ENCODE results near the gene NMB. TPM values are rescaled to one million over a fixed set of nuclear protein-coding genes. Genes with fewer than 3 reads are reported as not detected.
"Not testable (repeated sequence)": the region's sequence is repeated elsewhere in the genome, so short reads cannot be mapped to it uniquely, and the experiment has no call there.

The NMB gene, protein sequence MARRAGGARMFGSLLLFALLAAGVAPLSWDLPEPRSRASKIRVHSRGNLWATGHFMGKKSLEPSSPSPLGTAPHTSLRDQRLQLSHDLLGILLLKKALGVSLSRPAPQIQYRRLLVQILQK
- total RNA-seq = 1 to 10 TPM; 5.7 to 8.7 TPM
- long read RNA-seq, donor 1, partial matches to known transcripts = 0 of 2 reads
- long read RNA-seq, donor 1, other reads (novel, unspliced or antisense) = 0 of 2 reads
- long read RNA-seq, donor 2, partial matches to known transcripts = 0 of 2 reads
- long read RNA-seq, donor 2, other reads (novel, unspliced or antisense) = 0 of 2 reads

DNA sequence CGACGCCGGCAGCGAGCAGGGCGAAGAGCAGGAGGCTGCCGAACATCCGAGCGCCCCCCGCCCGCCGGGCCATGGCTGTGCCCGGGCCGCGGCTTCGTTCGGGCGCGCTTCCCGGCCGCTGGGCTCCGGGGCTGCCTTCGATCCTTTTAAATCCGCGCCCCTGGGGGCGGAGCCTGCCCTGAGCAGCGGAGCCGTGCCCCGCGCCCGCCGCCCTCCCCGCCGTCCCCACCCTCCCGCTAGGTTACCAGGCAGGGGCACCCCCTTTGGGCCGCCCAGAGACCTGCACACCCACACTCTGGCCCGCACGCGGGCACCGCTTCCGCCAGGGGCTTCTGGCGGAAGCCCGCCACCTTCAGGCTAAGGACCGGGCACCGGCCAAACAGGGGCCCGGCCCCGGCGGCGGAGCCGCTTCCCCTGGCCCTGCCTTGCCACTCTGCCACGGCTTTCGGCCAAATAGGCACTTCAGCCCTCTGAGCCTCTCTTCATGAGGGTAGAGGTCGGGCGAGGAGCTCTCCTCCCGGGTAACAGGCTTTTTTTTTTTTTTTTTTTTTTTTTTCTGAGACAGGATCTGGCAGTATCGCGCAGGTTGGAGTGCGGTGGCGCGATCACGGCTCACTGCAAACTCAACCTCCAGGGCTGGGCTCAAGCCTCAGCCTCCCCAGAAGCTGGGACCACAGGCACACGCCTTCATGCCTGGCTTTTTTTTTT lies at the start of gene NMB:
Gene NMB (minus strand): TSS at position 120 of the 708 bp plus-strand sequence. CDS start 47 bp downstream, at position 73.
- DNase-seq (ENCODE audit: low spot score) = peak; percentile 90
- intact Hi-C loops (cut with DNase I) = loop anchor here (10.0 kb wide), 2 partner anchors 257 to 267 kb away; no protein-coding TSS in a partner anchor

DNA sequence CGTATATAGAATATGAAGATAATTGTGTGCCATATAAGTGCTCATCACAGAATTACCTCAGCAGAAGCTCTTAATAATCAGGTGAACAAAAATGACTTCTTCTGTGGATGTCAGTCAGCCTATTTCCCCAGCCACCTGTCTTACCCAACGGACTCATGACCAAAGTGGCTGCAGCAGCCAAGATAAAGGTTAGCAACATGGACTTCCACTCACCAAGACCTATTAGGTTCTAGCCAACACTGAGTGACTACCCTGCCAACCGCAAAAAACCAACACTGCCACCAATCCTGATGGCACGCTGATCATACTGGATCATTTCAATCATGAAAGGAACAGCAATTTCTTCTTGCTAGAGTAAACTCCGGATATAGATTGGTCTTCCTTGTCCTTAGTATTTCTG lies 45.8 kb upstream of the NMB start:
- no peak for DNase-seq (ENCODE audit: low spot score)
- intact Hi-C loops (cut with DNase I) = no loop called here

GRCh38 chr15:84702961-84703482 lies 45.0 kb upstream of the NMB start:
- no peak for DNase-seq (ENCODE audit: low spot score)

DNA sequence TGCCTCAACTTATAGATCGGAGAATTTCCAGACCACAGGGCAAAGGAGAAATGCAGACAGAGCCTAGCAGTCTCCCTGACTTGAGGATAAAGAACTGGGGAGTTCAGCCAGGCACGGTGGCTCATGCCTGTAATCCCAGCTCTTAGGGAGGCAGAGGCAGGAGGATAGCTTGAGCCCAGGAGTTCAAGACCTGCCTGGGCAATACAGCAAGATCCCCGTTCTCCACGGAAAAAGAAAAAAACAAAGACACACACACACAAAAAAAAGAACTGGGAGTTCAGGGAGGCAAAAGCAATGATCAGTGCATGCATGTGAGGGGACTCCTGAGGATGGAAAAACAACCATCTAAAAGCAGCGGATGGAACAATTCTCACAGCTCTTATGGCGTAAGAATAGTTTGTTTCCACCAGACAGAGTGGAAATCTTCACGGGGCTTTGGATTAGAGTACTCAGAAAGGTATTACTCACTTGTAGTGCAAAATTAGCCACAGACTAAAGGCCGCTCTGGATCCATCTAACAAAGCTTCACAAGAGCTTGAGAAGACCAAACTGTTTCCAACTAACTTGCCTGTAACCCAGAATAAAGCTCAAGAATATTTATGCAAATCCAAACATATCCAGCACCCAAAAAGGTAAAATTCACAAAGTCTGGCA lies 41.7 kb upstream of the NMB start:
- intact Hi-C loops (cut with DNase I) = no loop called here
- no peak for DNase-seq (ENCODE audit: low spot score)

More at GRCh38 chr15:84702961-84703482, 45.0 kb upstream of the NMB start:
- intact Hi-C loops (cut with DNase I) = no loop called here

GRCh38 chr15:84697236-84697990 lies 39.4 kb upstream of the NMB start:
- intact Hi-C loops (cut with DNase I) = no loop called here

GRCh38 chr15:84696757-84697156 lies 38.8 kb upstream of the NMB start:
- intact Hi-C loops (cut with DNase I) = no loop called here
- DNase-seq (ENCODE audit: low spot score) = no peak

More at GRCh38 chr15:84697236-84697990, 39.4 kb upstream of the NMB start:
- DNase-seq (ENCODE audit: low spot score) = no peak

DNA sequence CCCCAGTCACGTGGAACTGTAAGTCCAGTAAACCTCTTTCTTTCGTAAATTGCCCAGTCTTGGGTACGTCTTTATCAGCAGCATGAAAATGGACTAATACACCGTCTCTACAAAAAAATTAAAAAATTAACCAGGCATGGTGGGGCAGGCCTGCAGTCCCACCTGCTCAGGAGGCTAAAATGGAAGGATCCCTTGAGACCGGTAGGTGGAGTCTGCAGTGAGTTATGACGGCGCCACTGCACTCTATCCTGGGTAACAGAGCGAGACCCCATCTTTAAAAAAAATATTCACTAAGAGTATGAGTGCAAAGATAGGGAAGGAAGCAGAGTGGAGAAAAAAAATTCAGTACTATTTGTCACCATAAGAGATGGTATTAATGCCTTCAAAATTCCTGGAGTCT lies 32.3 kb upstream of the NMB start:
- intact Hi-C loops (cut with DNase I) = no loop called here
- DNase-seq (ENCODE audit: low spot score) = no peak

DNA sequence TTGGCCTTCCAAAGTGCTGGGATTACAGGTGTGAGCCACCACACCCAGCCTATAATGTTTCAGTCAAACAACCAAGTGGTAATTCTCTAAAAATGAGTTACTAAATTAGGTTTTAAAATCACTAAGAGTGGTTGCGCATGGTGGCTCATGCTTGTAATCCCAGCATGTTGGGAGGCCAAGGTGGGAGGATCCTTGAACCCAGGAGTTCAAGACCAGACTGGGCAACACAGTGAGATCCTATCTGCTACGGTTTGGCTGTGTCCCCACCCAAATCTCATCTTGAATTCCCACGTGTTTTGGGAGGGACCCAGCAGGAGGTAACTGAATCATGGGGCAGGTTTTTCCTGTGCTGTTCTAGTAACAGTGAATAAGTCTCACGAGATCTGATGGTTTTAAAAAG lies 31.9 kb upstream of the NMB start:
- intact Hi-C loops (cut with DNase I) = no loop called here
- DNase-seq (ENCODE audit: low spot score) = no peak

GRCh38 chr15:84686446-84686845 lies 28.4 kb upstream of the NMB start:
- intact Hi-C loops (cut with DNase I); DNase-seq (ENCODE audit: low spot score): not testable (repeated sequence)

DNA sequence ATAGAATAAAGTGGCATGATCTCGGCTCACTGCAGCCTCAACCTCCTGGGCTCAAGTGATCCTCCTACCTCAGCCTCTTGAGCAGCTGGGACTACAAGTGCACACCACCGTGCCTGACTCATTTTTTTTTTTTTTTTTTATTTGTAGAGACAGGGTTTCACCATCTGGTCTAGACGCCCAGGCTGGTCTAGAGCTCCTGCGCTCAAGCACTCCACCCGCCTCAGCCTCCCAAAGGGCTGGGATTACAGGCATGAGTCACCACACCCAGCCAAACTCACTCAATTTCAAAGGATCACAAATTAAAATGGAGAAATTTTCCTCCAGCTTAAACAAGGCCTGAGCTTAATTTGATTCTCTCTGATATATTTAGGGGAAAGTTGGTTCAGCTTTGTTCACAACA lies 27.3 kb upstream of the NMB start:
- intact Hi-C loops (cut with DNase I) = no loop called here
- DNase-seq (ENCODE audit: low spot score) = peak; percentile 89

DNA sequence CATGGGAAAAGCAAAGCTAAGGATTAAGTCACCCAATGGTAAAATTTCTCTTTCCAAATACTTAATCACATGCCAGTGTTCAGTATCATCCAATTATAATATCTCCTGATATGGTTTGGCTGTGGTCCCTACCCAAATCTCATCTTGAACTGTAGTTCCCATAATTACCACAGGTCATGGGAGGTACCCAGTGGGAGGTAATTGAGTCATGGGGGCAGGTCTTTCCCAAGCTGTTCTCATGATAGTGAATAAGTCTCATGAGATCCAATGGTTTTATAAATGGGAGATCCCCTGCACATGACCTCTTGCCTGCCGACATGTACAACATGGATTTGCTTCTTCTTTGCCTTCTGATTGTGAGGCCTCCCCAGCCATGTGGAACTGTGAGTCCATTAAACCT lies 26.1 kb upstream of the NMB start:
- intact Hi-C loops (cut with DNase I) = no loop called here
- DNase-seq (ENCODE audit: low spot score) = no peak

GRCh38 chr15:84681831-84682230 lies 23.8 kb upstream of the NMB start:
- intact Hi-C loops (cut with DNase I) = no loop called here
- no peak for DNase-seq (ENCODE audit: low spot score)

DNA sequence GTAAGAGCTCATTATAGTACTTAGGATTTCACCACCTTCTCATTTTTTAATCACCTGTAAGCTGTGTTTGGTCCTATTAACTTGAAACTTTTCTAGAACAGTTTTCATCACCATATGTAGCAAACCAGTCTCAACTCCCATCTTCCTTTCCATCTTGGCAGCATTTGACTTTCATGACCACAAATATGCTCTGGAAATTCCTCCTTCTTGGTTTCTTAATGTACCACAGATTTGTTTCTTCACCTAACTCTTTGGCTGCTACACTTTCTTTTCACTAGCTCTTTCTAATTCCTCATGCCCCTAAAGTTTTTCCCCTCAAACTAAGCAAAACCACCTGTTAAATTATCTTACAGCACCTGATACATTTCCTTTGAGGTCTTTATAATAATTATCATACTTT lies 13.2 kb upstream of the NMB start:
- intact Hi-C loops (cut with DNase I) = no loop called here
- DNase-seq (ENCODE audit: low spot score) = no peak

DNA sequence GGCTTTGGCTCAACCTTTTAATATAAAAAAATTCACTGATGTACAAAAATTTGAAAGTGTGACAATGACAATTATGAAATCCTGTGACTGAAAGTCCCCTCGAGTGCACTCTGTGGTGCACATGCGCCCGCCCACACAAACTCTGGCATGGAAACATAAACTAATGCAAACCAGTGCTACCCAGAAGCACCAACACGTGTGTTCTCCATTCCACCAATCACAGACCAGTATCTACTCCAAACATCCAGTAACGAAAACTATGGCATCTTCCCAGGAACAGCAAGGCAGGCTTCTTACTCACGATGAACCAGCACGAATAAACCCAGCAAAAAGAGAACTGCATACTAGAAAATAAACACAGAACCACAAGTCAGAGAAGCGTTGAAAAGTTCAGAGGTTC lies 11.7 kb upstream of the NMB start:
- intact Hi-C loops (cut with DNase I) = no loop called here
- no peak for DNase-seq (ENCODE audit: low spot score)

DNA sequence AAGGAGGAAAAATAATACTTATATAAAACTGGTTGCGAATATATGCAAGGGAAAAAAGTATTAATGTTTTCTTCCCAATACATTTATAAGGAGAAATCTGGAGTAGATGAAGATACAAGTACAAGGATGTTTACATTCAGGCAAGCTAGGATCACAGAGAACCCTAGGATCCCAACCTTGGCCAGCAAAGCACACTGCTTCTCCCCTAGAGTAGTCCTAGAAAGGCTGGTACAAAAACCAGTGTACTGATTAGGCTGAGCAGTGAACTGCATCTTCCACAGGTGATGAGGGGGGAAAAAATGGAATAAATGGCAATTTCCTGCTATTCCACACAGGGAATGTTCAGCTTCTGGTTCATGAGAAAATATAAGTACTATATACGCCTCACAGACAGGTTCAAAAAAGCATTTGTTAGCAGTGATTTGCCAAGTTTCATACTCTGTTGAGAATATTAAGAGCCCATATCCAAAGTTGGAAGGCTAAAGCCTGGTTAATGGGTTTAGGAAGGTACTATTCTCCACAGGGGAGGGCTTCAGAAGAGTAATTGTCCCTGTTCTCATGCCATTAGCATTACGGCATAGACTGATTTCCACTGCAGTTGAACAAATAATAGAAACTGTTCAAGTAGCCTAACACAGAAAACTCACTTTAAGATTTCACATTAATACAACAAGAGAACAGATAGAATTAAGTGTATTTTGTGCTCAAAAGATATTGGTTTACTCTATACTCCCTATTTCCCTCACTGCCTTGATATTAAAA lies 10.4 kb upstream of the NMB start:
- no peak for DNase-seq (ENCODE audit: low spot score)
- intact Hi-C loops (cut with DNase I) = no loop called here

DNA sequence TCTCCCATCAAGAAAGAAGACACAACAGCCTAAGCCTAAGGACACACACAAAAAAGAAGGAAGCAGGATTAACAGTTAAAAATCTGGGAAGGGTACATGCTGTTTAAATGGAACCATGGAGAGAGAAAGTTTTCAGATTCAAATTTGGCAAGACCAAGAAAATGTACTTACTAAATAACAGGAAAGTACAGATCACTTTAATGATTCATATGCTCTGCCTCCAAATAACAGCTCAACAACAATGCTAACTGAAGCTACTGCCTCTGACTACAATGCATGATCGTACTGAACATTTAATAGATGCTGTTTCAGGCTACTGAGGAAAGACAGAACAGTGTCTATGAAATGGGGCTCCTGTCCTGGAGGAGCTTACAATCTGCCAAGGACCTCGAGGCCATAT lies 8.4 kb upstream of the NMB start:
- no peak for DNase-seq (ENCODE audit: low spot score)
- intact Hi-C loops (cut with DNase I) = no loop called here

- DNase-seq (ENCODE audit: low spot score) = no peak
- intact Hi-C loops (cut with DNase I) = no loop called here
Measured at GRCh38 chr15:84661001-84661400, 3.0 kb upstream of the NMB start.

DNA sequence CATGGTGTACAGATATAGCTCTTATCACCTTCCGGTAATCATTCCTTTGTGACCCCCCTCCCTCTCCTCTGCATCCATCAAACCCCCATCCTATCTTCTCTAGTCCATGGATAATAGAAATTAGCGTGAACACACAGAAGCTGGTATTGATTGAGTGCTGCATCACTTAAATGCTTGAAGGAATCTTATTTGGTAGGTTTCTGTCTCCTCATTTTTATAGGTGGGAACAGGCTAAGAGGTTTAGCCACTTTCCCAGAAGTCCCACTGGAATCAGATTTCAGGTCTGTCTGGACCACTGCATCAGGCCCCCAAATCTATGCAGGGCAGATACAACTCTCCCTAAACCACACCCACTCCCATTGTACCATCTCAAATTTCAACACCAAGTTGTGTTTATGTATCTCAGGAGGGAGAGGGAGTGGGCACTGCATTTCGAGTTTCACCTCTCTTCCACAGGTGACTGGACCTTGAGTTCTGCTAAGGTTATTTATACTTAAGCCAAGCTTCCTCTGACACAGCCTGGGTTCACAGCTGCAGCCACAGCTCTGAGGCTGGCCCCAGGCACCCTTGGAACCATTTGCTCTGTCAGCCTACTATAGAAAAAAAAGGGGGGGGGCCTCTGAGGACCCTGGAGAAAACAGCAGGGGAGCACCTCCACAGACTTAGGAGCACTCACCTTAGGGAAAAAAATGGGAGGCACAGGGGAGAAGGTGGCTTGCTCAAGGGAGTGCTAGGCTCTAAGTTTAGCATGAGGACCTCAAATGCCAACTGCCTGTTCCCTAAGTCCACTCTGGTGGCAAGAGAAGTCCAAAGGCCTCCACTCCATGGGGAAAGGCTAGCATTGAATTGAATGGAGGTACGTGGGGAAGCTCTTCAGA lies 2.1 kb upstream of the NMB start:
- no peak for DNase-seq (ENCODE audit: low spot score)
- intact Hi-C loops (cut with DNase I) = loop anchor here (10.0 kb wide), 2 partner anchors 255 to 265 kb away; no protein-coding TSS in a partner anchor

Data from posterior vena cava (tissue), 2 donors.